NCI-H748 (cell line): Measurements from ENCODE around the gene GYS2.

Experiments
- DNase-seq: peaks from one replicate; lab custom pipeline; 2025; ENCODE audit not compliant: unreplicated experiment; lab: John Stamatoyannopoulos, UW

GYS2 gene

DNA sequence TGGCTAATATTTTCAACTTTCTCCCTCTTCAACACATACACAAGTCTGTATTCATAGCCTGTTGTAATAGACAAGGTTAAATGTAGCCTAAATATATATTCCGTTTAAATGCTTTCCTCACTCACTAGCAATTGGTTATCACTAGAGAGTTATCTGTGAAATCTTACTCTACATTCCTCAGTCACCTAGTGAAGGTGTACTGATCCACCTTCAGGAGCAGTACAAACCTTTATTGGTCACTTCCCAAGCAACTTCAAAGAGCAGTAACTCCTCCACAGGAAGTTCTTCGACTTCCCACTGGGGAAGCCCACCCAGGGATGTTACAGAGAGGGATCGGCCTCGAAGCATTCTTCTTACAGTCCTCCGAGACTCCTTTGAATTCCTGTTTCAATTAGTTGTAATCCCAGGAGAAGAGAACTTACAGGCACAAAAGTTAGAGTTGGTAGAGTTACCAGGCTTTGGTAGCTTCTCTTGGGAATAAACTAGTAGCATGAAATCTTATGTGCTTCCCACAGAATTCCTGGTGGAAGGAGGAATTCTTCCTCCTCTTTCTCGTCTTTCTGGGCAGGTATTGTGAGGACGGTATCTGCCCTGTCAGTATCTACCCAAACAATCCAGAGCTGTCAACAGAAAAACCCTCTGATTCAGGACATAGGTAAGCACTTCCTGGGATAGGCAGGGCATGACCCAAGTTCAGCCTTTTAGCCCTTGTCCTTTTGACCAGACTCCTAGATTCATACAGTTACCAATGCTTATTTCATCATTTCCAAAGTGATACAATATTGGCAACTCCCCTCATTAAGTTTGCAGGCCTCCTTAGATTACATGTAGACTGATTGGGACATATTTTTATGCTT lies at the start of gene GYS2:
TSS of gene GYS2 (minus strand) at position 603 of the 857 bp plus-strand sequence. CDS start at position 348, 255 bp downstream.
- no peak for DNase-seq

GRCh38 chr12:21651821-21652220 lies 47.2 kb upstream of the GYS2 start:
- DNase-seq: no peak

DNA sequence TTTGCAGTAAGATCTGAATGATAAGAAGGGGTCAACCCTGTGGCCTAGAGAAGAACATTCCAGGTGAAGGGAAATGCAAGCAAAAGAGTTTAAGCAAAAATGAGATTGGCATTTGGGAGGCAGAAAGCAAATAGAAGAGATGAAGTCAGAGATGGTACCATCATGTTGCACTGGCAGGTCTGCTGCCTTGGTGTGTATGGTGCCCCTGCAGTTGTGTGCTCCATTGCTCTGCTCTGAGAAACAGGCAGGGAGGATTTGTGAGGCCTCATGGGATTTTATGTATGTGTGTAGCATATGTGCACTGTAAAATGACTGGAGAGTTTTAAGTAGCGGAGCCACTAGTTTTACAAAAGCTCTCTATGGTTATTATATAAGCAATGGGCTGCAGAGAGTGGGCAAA lies 46.4 kb upstream of the GYS2 start:
- DNase-seq: no peak

DNA sequence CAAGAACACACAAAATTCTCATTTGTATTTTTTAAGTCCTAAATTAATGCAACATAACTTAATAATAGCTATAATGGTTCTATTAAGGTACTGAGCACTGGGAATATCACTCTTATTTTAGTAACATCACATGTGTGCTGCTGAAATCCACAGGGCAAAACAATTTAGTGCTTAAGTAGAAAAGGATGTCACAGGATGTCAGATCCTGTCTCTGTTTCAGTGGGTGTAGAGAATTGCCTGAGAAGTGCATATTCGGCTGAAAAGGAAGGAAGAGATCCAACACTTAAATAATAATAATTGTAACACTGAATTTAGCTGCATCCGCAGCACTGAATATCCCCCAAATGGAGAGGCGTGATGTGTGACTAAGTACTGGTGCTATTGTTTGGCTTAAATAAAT lies 44.4 kb upstream of the GYS2 start:
- DNase-seq: no peak

DNA sequence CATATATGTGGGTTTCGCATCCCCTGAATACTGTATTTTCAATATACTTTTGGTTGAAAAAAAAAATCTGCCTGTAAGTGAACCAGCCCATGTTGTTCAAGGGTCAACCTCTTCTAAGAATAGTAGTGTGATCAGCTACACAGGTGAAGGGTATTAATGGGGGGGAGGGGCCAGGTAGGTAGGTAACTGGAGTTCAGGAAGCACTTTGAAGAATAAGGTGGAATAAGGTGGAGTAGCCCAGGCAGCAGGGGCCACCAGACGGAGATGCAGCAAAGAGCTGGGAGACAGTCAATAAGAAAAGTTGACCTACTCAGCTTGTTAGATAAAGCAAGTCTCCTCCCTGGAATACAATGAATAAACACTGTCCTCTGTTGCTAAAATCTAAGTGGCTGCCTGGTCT lies 43.7 kb upstream of the GYS2 start:
- no peak for DNase-seq

GRCh38 chr12:21647179-21647578 lies 42.5 kb upstream of the GYS2 start:
- no peak for DNase-seq

GRCh38 chr12:21645041-21645500 lies 40.4 kb upstream of the GYS2 start:
- DNase-seq: peak; percentile 11

- DNase-seq: no peak
Observed at GRCh38 chr12:21644516-21644915, 39.9 kb upstream of the GYS2 start.

GRCh38 chr12:21643758-21644157 lies 39.1 kb upstream of the GYS2 start:
- DNase-seq: no peak

DNA sequence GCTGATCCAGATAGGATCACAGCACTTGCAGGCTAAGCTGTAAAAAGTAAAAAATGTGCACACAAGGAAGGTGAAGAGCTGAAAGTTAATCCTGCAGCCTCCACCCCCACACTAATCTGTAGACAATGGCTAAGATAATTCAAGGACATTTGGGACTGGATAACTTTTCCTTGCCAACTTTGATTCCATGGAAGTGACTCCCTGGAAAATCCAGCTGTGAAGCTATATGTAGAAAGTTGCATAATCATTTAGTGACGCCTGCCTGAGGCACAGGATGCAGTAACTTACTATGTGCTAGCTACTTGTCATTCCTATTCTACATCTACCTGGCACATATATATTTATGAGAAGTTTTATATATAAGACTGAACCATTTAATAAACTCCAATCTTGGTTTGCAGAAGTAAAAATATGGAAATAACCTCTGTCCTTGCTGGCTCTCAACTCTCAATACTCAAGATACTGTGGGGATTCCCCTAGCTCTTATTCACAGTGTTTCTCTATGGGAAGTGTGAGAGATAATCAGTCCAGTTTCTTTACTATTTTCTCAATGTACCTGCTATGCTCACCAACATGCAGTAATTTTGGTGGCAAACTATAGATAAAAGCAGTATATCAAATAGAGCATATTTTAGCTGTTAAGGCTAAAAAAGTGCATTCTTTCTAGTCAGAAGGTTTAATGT lies 38.2 kb upstream of the GYS2 start:
- DNase-seq: no peak

DNA sequence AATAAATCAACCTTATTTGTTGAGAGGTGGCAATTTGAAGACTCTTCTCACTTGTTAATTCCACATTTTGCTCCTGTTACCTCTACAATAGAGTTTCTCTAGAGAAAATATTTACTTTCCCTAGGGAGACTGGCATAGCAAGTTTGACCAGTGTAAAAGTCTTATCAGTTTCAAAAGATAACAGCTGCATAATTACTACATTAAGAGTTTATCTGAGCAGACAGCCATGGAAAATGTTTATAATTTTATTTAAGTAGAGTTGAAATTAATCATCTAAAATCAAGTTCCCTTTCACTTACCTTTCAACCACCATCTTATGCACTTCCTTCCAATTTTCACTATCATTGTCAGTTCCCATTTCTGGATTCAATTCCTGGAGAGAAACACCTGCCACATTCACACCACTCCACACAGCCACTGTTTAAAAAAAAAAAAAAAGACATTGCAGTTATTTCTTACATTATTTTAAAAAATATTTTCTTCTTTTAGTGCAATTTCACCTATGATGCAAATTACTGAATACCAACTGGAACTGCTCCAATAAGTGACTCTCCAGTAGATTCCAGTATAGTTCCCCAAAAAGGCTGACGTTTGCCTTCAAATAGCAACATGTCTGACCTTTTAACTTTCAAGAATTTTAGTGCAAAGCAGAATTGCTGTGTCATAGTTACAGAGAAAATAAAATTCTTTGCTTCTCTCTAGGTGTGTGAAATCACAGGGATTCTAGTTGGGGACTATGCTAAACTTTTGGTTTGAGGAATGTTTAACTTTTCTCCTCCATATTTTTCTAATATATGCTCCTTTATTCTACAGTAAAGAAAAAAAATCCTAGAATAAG lies 33.6 kb upstream of the GYS2 start:
- peak; percentile 76 for DNase-seq

DNA sequence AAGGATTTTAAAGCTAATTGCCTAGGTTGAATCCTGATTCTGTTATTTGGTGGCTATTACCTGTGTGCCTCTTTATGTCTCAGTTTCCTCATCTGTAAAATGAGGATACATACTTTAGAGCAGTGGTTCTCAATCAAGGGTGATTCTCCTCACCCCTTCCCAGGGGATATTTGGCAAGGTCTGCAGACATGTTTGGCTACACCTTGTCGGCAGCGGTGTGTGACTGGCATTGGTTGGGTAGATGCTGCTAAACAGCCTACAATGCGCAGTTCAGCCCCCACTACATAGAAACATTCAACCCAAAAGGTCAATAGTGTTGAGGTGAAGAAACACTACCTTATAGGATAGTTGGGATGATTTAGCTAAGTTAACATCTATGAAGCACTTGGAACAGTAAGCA lies 29.6 kb upstream of the GYS2 start:
- DNase-seq: no peak

GRCh38 chr12:21631367-21631766 lies 26.7 kb upstream of the GYS2 start:
- DNase-seq: no peak

DNA sequence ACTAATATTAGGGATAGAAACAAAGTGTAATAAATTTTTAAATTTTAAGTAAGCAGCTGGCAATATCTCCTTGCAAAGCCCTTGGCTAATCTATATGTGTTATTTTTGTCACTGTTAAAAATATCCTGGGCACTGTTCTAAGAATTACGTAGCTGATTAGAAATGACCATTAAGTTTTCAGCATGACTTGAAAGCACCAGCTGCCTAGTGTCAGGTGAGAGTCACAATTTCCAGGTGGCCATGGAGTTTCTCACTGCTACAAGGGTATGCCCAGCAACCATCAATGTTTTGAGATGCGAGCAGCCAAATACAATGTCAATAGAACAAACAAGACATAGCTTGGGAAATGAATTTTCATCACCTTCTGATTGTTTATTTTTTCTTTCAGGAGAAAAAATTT lies 23.3 kb upstream of the GYS2 start:
- DNase-seq: peak; percentile 27

- DNase-seq: no peak
Observed at GRCh38 chr12:21618566-21618965, 13.9 kb upstream of the GYS2 start.

DNA sequence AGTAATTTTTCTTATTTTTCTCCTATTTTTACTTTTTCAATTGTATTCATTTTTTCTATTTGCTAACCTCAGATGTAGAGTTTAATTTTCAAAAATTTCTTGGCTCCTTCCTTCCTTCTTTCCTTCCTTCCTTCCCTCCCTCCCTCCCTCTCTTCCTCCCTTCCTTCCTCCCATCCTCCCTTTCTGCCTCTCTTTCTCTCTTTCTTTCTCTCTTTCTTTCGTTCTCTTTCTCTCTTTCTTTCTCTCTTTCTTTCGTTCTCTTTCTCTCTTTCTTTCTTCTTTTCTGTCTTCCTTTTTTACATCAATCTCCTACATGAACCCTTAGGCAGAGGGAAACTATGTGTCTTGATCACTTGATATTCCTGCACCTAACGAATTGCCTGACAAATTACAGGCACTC lies 12.4 kb upstream of the GYS2 start:
- DNase-seq: no peak

- no peak for DNase-seq
Observed at GRCh38 chr12:21615431-21615830, 10.8 kb upstream of the GYS2 start.

- no peak for DNase-seq
Observed at GRCh38 chr12:21614506-21614905, 9.9 kb upstream of the GYS2 start.

DNA sequence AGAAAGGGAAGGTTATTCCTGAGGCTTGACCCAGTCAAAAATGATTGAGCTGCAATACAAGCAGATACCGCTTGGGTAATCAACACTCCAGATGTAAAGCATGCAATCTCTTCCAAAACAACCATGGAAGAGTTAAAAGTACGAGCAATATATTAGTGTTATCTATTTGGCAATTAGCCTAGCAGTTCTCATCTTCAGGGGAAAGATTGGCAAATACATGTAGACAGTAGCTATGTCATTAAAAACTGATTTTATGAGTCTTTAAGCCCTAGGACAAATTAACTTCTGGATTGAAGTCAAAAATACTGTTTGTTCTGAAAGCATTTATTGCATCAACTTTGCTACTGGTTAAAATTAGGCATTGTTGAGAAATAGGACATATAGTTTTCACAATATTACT lies 9.3 kb upstream of the GYS2 start:
- peak; percentile 39 for DNase-seq

DNA sequence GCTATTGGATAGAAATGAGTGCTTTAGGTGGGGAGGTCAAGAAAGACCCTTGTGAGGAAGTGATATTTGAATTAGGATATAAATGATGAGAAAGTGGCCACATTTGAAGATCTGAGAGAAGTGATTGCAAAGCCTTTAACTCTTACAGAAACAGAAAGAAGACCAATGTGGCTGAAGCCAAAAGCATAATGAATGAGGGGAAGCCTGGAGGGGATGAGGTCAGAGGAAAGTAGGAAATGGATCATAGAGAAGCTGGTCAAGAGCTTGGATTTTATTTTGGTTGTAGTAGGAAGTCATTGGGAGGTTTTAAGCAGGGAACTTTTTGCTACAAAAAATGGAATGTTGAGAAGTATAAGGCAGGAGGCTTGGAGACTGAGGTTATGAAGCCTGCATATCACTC lies 3.5 kb upstream of the GYS2 start:
- DNase-seq: no peak

- peak; percentile 16 for DNase-seq
Observed at GRCh38 chr12:21607701-21608100, 3.1 kb upstream of the GYS2 start.
